GM12864 (cell line): Measurements from ENCODE around the gene GTF3C5.

Source experiments
- DNase-seq: peaks from one replicate; pipeline ENCODE4 v3.0.0-alpha.2; 2011; ENCODE audit warnings: low read depth
- H3K4me3 ChIP-seq: 2 replicates; pipeline ENCODE4 v1.5.1; 2011; ENCODE audit warnings: mild to moderate bottlenecking, low read depth, low read length, control low read depth
- CTCF ChIP-seq: IDR thresholded peaks from 2 replicates; pipeline ENCODE4 v1.5.1; 2011; ENCODE audit warnings: low read depth, mild to moderate bottlenecking, moderate library complexity, low read length, control low read depth, inconsistent platforms; ENCODE audit errors: missing control alignments

Gene GTF3C5

GRCh38 chr9:133098871-133099270 is 68.1 kb downstream of the GTF3C5 start:
- no peak for TF ChIP-seq CTCF
- no peak for DNase-seq
- no peak overlapping the region for H3K4me3 ChIP-seq

- no peak overlapping the region for H3K4me3 ChIP-seq
- no peak for DNase-seq
- no peak for TF ChIP-seq CTCF
These were observed 69.1 kb downstream of the GTF3C5 start for GRCh38 chr9:133099726-133100505.

- DNase-seq = no peak
- TF ChIP-seq CTCF = no peak
- no peak overlapping the region for H3K4me3 ChIP-seq
These were observed 69.9 kb downstream of the GTF3C5 start for GRCh38 chr9:133100506-133101355.

- DNase-seq = no peak
- no peak overlapping the region for H3K4me3 ChIP-seq
These were observed 70.8 kb downstream of the GTF3C5 start for GRCh38 chr9:133101356-133102189.

GRCh38 chr9:133102190-133103021 is 71.6 kb downstream of the GTF3C5 start:
- no peak for DNase-seq
- TF ChIP-seq CTCF = no peak
- no peak overlapping the region for H3K4me3 ChIP-seq

More at GRCh38 chr9:133101356-133102189, 70.8 kb downstream of the GTF3C5 start:
- no peak for TF ChIP-seq CTCF

- TF ChIP-seq CTCF = peak; percentile 89
- no peak overlapping the region for H3K4me3 ChIP-seq
- DNase-seq = no peak
These were observed 72.6 kb downstream of the GTF3C5 start for GRCh38 chr9:133103183-133103986.
